H1 (cell line): ENCODE measurements around the gene TDRD6. TPM values are rescaled to one million over a fixed set of nuclear protein-coding genes. Genes with fewer than 3 reads are reported as not detected.

Experiments used
- CTCF ChIA-PET: fragments of 300-600 bp; sonication (Branson Sonifier 250); formaldehyde crosslinking; loops from one replicate; lab custom pipeline; 2021; ENCODE audit not compliant: partially characterized antibody; lab: Charles Lee
- POLR2A ChIA-PET: fragments of 300-600 bp; sonication (Branson Sonifier 250); formaldehyde crosslinking; loops from one replicate; lab custom pipeline; 2021; ENCODE audit warnings: inconsistent platforms; ENCODE audit not compliant: partially characterized antibody; lab: Charles Lee
- DNase-seq, 2 experiments: peaks; one replicate each; pipeline versions ENCODE4 v3.0.0 to v3.0.0-alpha.2; 2010 to 2022; ENCODE audit warnings: low spot score in 2 of 2, low read depth in 1 of 2, mixed read lengths in 1 of 2
- FAIRE-seq: peaks from 2 replicates; lab custom pipeline; 2011; peaks lifted over from hg19 to GRCh38; lab: Jason Lieb, UNC
- H2AFZ ChIP-seq: 2 replicates; pipeline ENCODE4 v1.8.1; 2012; ENCODE audit warnings: low read length, inconsistent platforms
- H2AK5ac ChIP-seq: 2 replicates; pipeline ENCODE4 v1.6.1; 2013; ENCODE audit warnings: low read depth, low read length
- H2BK120ac ChIP-seq: replicated peaks from 2 replicates; pipeline ENCODE3; 2013; ENCODE audit warnings: low read depth, low read length, inconsistent platforms
- H2BK12ac ChIP-seq: 2 replicates; pipeline ENCODE4 v1.6.1; 2013; ENCODE audit warnings: low read depth, low read length
- H2BK15ac ChIP-seq: 2 replicates; pipeline ENCODE4 v1.6.1; 2013; ENCODE audit warnings: low read length
- H2BK20ac ChIP-seq: 2 replicates; pipeline ENCODE4 v1.6.1; 2013; ENCODE audit warnings: low read length
- H2BK5ac ChIP-seq: 2 replicates; pipeline ENCODE4 v1.6.1; 2013; ENCODE audit warnings: low read depth, low read length
- H3K14ac ChIP-seq: 2 replicates; pipeline ENCODE4 v1.6.1; 2013; ENCODE audit warnings: inconsistent platforms; ENCODE audit not compliant: insufficient read length
- H3K18ac ChIP-seq: 2 replicates; pipeline ENCODE4 v1.6.1; 2013; ENCODE audit warnings: low read length; ENCODE audit errors: extremely low read depth
- H3K23ac ChIP-seq: 2 replicates; pipeline ENCODE4 v1.6.1; 2013; ENCODE audit warnings: inconsistent platforms; ENCODE audit not compliant: insufficient read length
- H3K23me2 ChIP-seq: 2 replicates; pipeline ENCODE4 v1.6.1; 2013; ENCODE audit warnings: low read depth, low read length
- H3K27ac ChIP-seq: 2 replicates; pipeline ENCODE4 v1.6.1; 2011; ENCODE audit warnings: low read depth, low read length, inconsistent platforms
- H3K27me3 ChIP-seq, 4 experiments: replicated peaks in 1 of 4; 1 replicate in 1 of 4; 2 replicates in 3 of 4; pipeline versions ENCODE4 v1.6.1 to v1.8.1; 2011 to 2013; ENCODE audit warnings: low read length in 3 of 4, mild to moderate bottlenecking in 3 of 4, inconsistent platforms in 2 of 4, mixed read lengths in 2 of 4, moderate library complexity in 1 of 4; ENCODE audit not compliant: control insufficient read depth in 3 of 4, insufficient read depth in 3 of 4; ENCODE audit errors: extremely low read depth in 1 of 4
- H3K36me3 ChIP-seq, 4 experiments: 2 replicates each; pipeline versions ENCODE4 v1.6.1 to v1.8.1; 2011 to 2013; ENCODE audit warnings: mild to moderate bottlenecking in 4 of 4, low read length in 3 of 4, moderate library complexity in 2 of 4, control low read depth in 1 of 4, inconsistent platforms in 1 of 4; ENCODE audit not compliant: insufficient read depth in 4 of 4, control insufficient read depth in 2 of 4
- H3K4ac ChIP-seq: replicated peaks from 2 replicates; pipeline ENCODE3; 2013; ENCODE audit warnings: low read length, low read depth, mixed read lengths, inconsistent platforms; ENCODE audit not compliant: insufficient read length
- H3K4me1 ChIP-seq, 4 experiments: replicated peaks in 1 of 4; 1 replicate in 1 of 4; 2 replicates in 3 of 4; pipeline versions ENCODE4 v1.6.1 to v1.8.1; 2011 to 2013; ENCODE audit warnings: low read length in 3 of 4, inconsistent platforms in 2 of 4, mixed read lengths in 1 of 4; ENCODE audit not compliant: insufficient read depth in 4 of 4, control insufficient read depth in 3 of 4
- H3K4me2 ChIP-seq, 2 experiments: 2 replicates each; pipeline versions ENCODE4 v1.6.1 to v1.8.1; 2011 to 2013; ENCODE audit warnings: low read depth in 2 of 2, low read length in 2 of 2, control low read depth in 1 of 2, inconsistent platforms in 1 of 2, mild to moderate bottlenecking in 1 of 2; ENCODE audit not compliant: insufficient read depth in 1 of 2
- H3K4me3 ChIP-seq, 4 experiments: fragments of 200-600, 300-600 bp in 1 of 4; sonication (generic), shearing (Covaris generic), sonication (Bioruptor Twin) in 1 of 4; 2 replicates each; pipeline versions ENCODE4 v1.5.1 to v1.8.1; 2011 to 2016; ENCODE audit warnings: low read length in 4 of 4, low read depth in 3 of 4, control low read depth in 2 of 4, inconsistent platforms in 2 of 4, mild to moderate bottlenecking in 2 of 4, mixed read lengths in 1 of 4, moderate library complexity in 1 of 4; ENCODE audit not compliant: insufficient read depth in 2 of 4; ENCODE audit errors: extremely low read depth in 1 of 4
- H3K56ac ChIP-seq: replicated peaks from 2 replicates; pipeline ENCODE3; 2013; ENCODE audit warnings: low read depth, mild to moderate bottlenecking, mixed read lengths, low read length, inconsistent platforms; ENCODE audit not compliant: insufficient read length
- H3K79me1 ChIP-seq: 2 replicates; pipeline ENCODE4 v1.6.1; 2013; ENCODE audit warnings: low read depth, low read length, control low read depth
- H3K79me2 ChIP-seq, 2 experiments: 2 replicates each; pipeline versions ENCODE4 v1.6.1 to v1.8.1; 2012 to 2013; ENCODE audit warnings: low read length in 2 of 2, mild to moderate bottlenecking in 2 of 2, inconsistent platforms in 1 of 2; ENCODE audit not compliant: insufficient read depth in 2 of 2, control insufficient read depth in 1 of 2
- H3K9ac ChIP-seq, 4 experiments: replicated peaks in 1 of 4; 1 replicate in 1 of 4; 2 replicates in 3 of 4; pipeline versions ENCODE4 v1.6.1 to v1.8.1; 2011 to 2013; ENCODE audit warnings: low read depth in 3 of 4, low read length in 3 of 4, control low read depth in 2 of 4, mild to moderate bottlenecking in 2 of 4, moderate library complexity in 2 of 4, inconsistent platforms in 1 of 4; ENCODE audit errors: extremely low read depth in 1 of 4
- H3K9me3 ChIP-seq, 2 experiments: 2 replicates each; pipeline versions ENCODE4 v1.6.1 to v1.8.1; 2012 to 2013; ENCODE audit warnings: mild to moderate bottlenecking in 2 of 2, moderate library complexity in 2 of 2, control low read depth in 1 of 2, inconsistent platforms in 1 of 2, low read depth in 1 of 2, low read length in 1 of 2, mixed read lengths in 1 of 2; ENCODE audit not compliant: insufficient read depth in 2 of 2
- H4K20me1 ChIP-seq, 2 experiments: replicated peaks in 1 of 2; 2 replicates each; pipeline versions ENCODE3 to v1.8.1; 2011 to 2013; ENCODE audit warnings: inconsistent platforms in 2 of 2, low read length in 2 of 2, mild to moderate bottlenecking in 1 of 2; ENCODE audit not compliant: insufficient read depth in 2 of 2, control insufficient read depth in 1 of 2
- H4K5ac ChIP-seq: 2 replicates; pipeline ENCODE4 v1.6.1; 2013; ENCODE audit warnings: low read length, low read depth, mixed read lengths, inconsistent platforms; ENCODE audit not compliant: insufficient read length
- H4K8ac ChIP-seq: 2 replicates; pipeline ENCODE4 v1.8.0; 2013; ENCODE audit warnings: mild to moderate bottlenecking, moderate library complexity, low read length, inconsistent platforms; ENCODE audit not compliant: insufficient read depth; ENCODE audit errors: extremely low read depth
- H4K91ac ChIP-seq: replicated peaks from 2 replicates; pipeline ENCODE3; 2013; ENCODE audit warnings: low read length, mixed read lengths, inconsistent platforms; ENCODE audit not compliant: insufficient read length
- ASH2L ChIP-seq: fragments of 200-600, 300-600 bp; sonication (generic); IDR thresholded peaks from one replicate; pipeline ENCODE4 v1.7.1; 2017; ENCODE audit warnings: low read length
- BRCA1 ChIP-seq: IDR thresholded peaks from 2 replicates; pipeline ENCODE4 v1.6.1; 2012; ENCODE audit warnings: low read depth, low read length, improper control_type of control experiment
- EP300 ChIP-seq, 2 experiments: IDR thresholded peaks; 1 replicate in 1 of 2; 2 replicates in 1 of 2; pipeline ENCODE4 v1.6.1; 2011 to 2012; ENCODE audit warnings: low read depth in 2 of 2, low read length in 2 of 2, mild to moderate bottlenecking in 2 of 2, borderline replicate concordance in 1 of 2, inconsistent platforms in 1 of 2, moderate library complexity in 1 of 2
- JUN ChIP-seq: IDR thresholded peaks from 2 replicates; pipeline ENCODE4 v1.6.1; 2011; ENCODE audit warnings: low read depth, mild to moderate bottlenecking, improper control_type of control experiment, low read length
- NRF1 ChIP-seq: IDR thresholded peaks from 2 replicates; pipeline ENCODE4 v1.6.1; 2011; ENCODE audit warnings: mild to moderate bottlenecking, low read depth, low read length, improper control_type of control experiment
- POLR2A ChIP-seq, 2 experiments: IDR thresholded peaks; 1 replicate in 1 of 2; 2 replicates in 1 of 2; pipeline ENCODE4 v1.6.1; 2011; ENCODE audit warnings: low read depth in 2 of 2, low read length in 2 of 2, mild to moderate bottlenecking in 2 of 2; ENCODE audit errors: control extremely low read depth in 1 of 2
- POU5F1 ChIP-seq: IDR thresholded peaks from 2 replicates; pipeline ENCODE4 v1.6.1; 2011; ENCODE audit warnings: low read depth, mild to moderate bottlenecking, low read length, moderate library complexity
- RBBP5 ChIP-seq: IDR thresholded peaks from 2 replicates; pipeline ENCODE4 v1.7.1; 2012; ENCODE audit warnings: low read depth, mild to moderate bottlenecking, inconsistent platforms, low read length, moderate library complexity, borderline replicate concordance
- RXRA ChIP-seq: IDR thresholded peaks from 2 replicates; pipeline ENCODE4 v1.6.1; 2011; ENCODE audit warnings: low read depth, mild to moderate bottlenecking, low read length, moderate library complexity; ENCODE audit not compliant: insufficient read depth
- SIRT6 ChIP-seq: IDR thresholded peaks from one replicate; pipeline ENCODE4 v1.7.1; 2012; ENCODE audit warnings: low read length, inconsistent platforms
- SIX5 ChIP-seq: IDR thresholded peaks from 2 replicates; pipeline ENCODE4 v1.6.1; 2011; ENCODE audit warnings: mild to moderate bottlenecking, low read depth, low read length
- SP2 ChIP-seq: IDR thresholded peaks from 2 replicates; pipeline ENCODE4 v1.6.1; 2012; ENCODE audit warnings: mild to moderate bottlenecking, low read length, inconsistent platforms
- TEAD4 ChIP-seq: IDR thresholded peaks from 2 replicates; pipeline ENCODE4 v1.6.1; 2012; ENCODE audit warnings: low read depth, low read length, inconsistent platforms, mixed read lengths
- ZNF274 ChIP-seq: IDR thresholded peaks from 2 replicates; pipeline ENCODE4 v1.7.0; 2012; ENCODE audit warnings: low read length, borderline replicate concordance; ENCODE audit errors: extremely low read depth
- WGBS, 2 experiments: shearing (Covaris generic) in 1 of 2; methylation state at CpG; one replicate each; pipeline versions ENCODE4 v1.1.6 to v1.1.7; 2013 to 2015; ENCODE audit warnings: low lambda C conversion rate in 2 of 2, mixed read lengths in 2 of 2, inconsistent platforms in 1 of 2, low coverage in 1 of 2, missing lambda C conversion rate in 1 of 2; ENCODE audit not compliant: insufficient replicate concordance in 2 of 2, insufficient coverage in 1 of 2, insufficient read length in 1 of 2; ENCODE audit errors: extremely low coverage in 1 of 2, missing lambda C conversion rate in 1 of 2; 5-methylcytosine and 5-hydroxymethylcytosine counted together
- polyA plus RNA-seq, 7 experiments: library from polyadenylated mRNA; depleted of rRNA in 3 of 7; stranded (reverse) in 5 of 7; unstranded in 2 of 7; fragments of >200 nt in 5 of 7; fragments of 200-250 nt in 2 of 7; gene quantifications; 1 replicate in 5 of 7; 2 replicates in 1 of 7; 4 replicates in 1 of 7; pipeline versions ENCODE4 v1.2.1 to v1.2.3, GENCODE V29; 2011 to 2013; ENCODE audit warnings: missing spikeins in 2 of 7, mixed read lengths in 2 of 7
- total RNA-seq: library from RNA; stranded (reverse); fragmentation: NEBNext Ultra II Directional; extraction: Animal tissue kit (Norgen Biotek cat#: 25700); gene quantifications from 2 replicates; pipeline ENCODE4 v1.2.1, GENCODE V29; 2021
- TF ChIP-seq, protein P1 (sequence below): IDR thresholded peaks from 2 replicates; pipeline ENCODE4 v1.6.1; 2011; ENCODE audit warnings: low read depth, mild to moderate bottlenecking, low read length; ENCODE audit not compliant: insufficient read depth

Gene TDRD6
- total and polyA plus RNA-seq, 2 of the 8 experiments (the other 6 are each of a cell fraction or from before 2014, with no cell fraction given) = 0.06 to 0.19 TPM

DNA sequence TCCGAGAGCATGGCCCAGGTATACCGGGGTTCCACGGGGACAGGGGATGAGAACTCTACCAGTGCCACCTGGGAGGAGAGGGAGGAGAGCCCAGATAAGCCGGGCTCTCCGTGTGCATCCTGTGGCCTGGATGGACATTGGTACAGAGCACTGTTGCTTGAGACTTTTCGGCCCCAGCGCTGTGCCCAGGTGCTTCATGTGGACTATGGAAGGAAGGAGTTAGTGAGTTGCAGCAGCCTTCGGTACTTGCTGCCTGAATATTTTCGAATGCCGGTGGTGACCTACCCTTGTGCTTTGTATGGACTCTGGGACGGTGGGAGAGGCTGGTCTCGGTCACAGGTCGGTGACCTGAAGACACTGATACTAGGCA, 1.3 kb downstream of the TDRD6 start:
- Histone ChIP-seq H3K18ac (no peak overlapping the region), H2BK12ac (no peak overlapping the region), H3K79me1 (no peaks in the 10 kb centered on the region), H2BK20ac (no peak overlapping the region), H3K36me3 (no peaks in the 10 kb centered on the region), H3K4me2 (no peak overlapping the region), H3K23ac (no peak overlapping the region), H3K56ac (no peak overlapping the region), H2BK15ac (no peak overlapping the region), H3K4ac (no peak overlapping the region), H4K91ac (no peak overlapping the region), H2BK5ac (no peak overlapping the region), H3K23me2 (0 out of 2 replicates have a peak, but pooled peaks cover 2% of the 10 kb centered on the region), H3K79me2 (no peaks in the 10 kb centered on the region), H2AK5ac (no peak overlapping the region), H3K9me3 (no peaks in the 10 kb centered on the region), H3K9ac (no peak overlapping the region), H3K27me3 (no peaks in the 10 kb centered on the region), H3K4me1 (no peaks in the 10 kb centered on the region), H2BK120ac (no peak overlapping the region), H3K4me3 (no peak overlapping the region), H3K27ac (no peak overlapping the region), H4K8ac (no peak overlapping the region), H2AFZ (0 out of 2 replicates have a peak overlapping the region, but pooled peaks have one; percentile 8), H4K5ac (no peak overlapping the region), H3K14ac (no peak overlapping the region), H4K20me1 (no peaks in the 10 kb centered on the region)
- FAIRE-seq (no peak), DNase-seq (no peak)
- CTCF ChIA-PET = no interaction called here
- POLR2A ChIA-PET = no interaction called here
- WGBS, 2 experiments = 95% methylated on average over 11 of the region's 13 CpGs; no CpG with 5 or more reads in 1 of the 2 experiments
- TF ChIP-seq, protein P1, sequence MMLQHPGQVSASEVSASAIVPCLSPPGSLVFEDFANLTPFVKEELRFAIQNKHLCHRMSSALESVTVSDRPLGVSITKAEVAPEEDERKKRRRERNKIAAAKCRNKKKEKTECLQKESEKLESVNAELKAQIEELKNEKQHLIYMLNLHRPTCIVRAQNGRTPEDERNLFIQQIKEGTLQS = no peak
- TF ChIP-seq ZNF274 (no peak), EP300 (IDR thresholded peaks at IDR 0.05; ENCODE audit: borderline replicate concordance in 1 of 2, low read depth in 2 of 2, low read length in 2 of 2) (no peak), SP2 (no peak), POU5F1 (no peak), JUN (no peak), POLR2A (IDR thresholded peaks at IDR 0.05; ENCODE audit: control extremely low read depth in 1 of 2, low read depth in 2 of 2, low read length in 2 of 2) (no peak), TEAD4 (no peak), SIX5 (no peak), SIRT6 (no peak), RXRA (no peak), BRCA1 (no peak), NRF1 (no peak), RBBP5 (no peak), ASH2L (no peak)
